Left renal pelvis (tissue), 4 donors: ENCODE results near the gene YBX2. TPM values are rescaled to one million over a fixed set of nuclear protein-coding genes. Genes with fewer than 3 reads are reported as not detected.

Experiments used
- DNase-seq, 4 donors: peaks; one replicate each; pipeline ENCODE4 v3.0.0-alpha.2; 2013; ENCODE audit warnings: low read depth in 4 of 4, low spot score in 3 of 4
- polyA plus RNA-seq, 4 donors: library from polyadenylated mRNA; unstranded; fragments of 120-200 nt; gene quantifications; one replicate each; pipeline ENCODE4 v1.2.1, GENCODE V29; 2013; ENCODE audit not compliant: insufficient read length in 4 of 4

Gene YBX2
- polyA plus RNA-seq, 4 donors = 1.9 to 4.1 (median 2.7) TPM

- DNase-seq = no peak
These were observed 29.4 kb upstream of the YBX2 start for GRCh38 chr17:7323731-7324437.

- no peak for DNase-seq
These were observed 28.2 kb upstream of the YBX2 start for GRCh38 chr17:7322520-7323194.

GRCh38 chr17:7321466-7321865, 27.0 kb upstream of the YBX2 start:
- DNase-seq = no peak

- no peak for DNase-seq
These were observed 23.9 kb upstream of the YBX2 start for GRCh38 chr17:7318121-7318860.

GRCh38 chr17:7317161-7317803, 22.8 kb upstream of the YBX2 start:
- no peak for DNase-seq

GRCh38 chr17:7315570-7316235, 21.3 kb upstream of the YBX2 start:
- no peak for DNase-seq

GRCh38 chr17:7314719-7315569, 20.5 kb upstream of the YBX2 start, which contains the start of gene GPS2:
Gene GPS2, minus strand, starts transcription at chr17:7315360. Its CDS starts 308 bp downstream, at chr17:7315052.
- peak in 3 of 4 donors; percentile 71 to 80 (median 71) for DNase-seq

GRCh38 chr17:7313890-7314718, 19.7 kb upstream of the YBX2 start:
- no peak for DNase-seq

- no peak for DNase-seq
These were observed 18.9 kb upstream of the YBX2 start for GRCh38 chr17:7313088-7313889.

- DNase-seq = no peak
These were observed 18.1 kb upstream of the YBX2 start for GRCh38 chr17:7312432-7313087.

GRCh38 chr17:7311110-7311705, 16.8 kb upstream of the YBX2 start:
- no peak for DNase-seq

GRCh38 chr17:7309628-7310027, 15.2 kb upstream of the YBX2 start:
- DNase-seq = no peak

- no peak for DNase-seq
These were observed 14.4 kb upstream of the YBX2 start for GRCh38 chr17:7308625-7309433.

GRCh38 chr17:7307686-7308624, 13.5 kb upstream of the YBX2 start:
- no peak for DNase-seq
